PC-3 (cell line): ENCODE results near the gene SNCA. TPM values are rescaled to one million over a fixed set of nuclear protein-coding genes. Genes with fewer than 3 reads are reported as not detected.

Source experiments
- ATAC-seq: fragments of 200-7000 bp; cut with Tn5 transposase; 2 replicates; pipeline ENCODE4 v1.9.1; 2020; ENCODE audit warnings: mild to moderate bottlenecking, moderate library complexity
- BruUV-seq: library from RNA; stranded (reverse); fragments of 400-500 nt; replicated peaks from 2 replicates; lab custom pipeline; 2021; lab: Mats Ljungman, UMichigan
- CTCF ChIA-PET: fragments of 300-600 bp; sonication (Branson Sonifier 250); formaldehyde crosslinking; loops from one replicate; lab custom pipeline; 2022; ENCODE audit warnings: antibody characterized with exemption; lab: Charles Lee
- POLR2A ChIA-PET: fragments of 300-600 bp; sonication (Branson Sonifier 250); formaldehyde crosslinking; loops from one replicate; lab custom pipeline; 2022; ENCODE audit warnings: antibody characterized with exemption; ENCODE audit not compliant: unreplicated experiment; lab: Charles Lee
- DNase-seq: peaks from one replicate; pipeline ENCODE4 v3.0.0-alpha.2; 2015
- H2AFZ ChIP-seq: fragments of 300-600 bp; sonication (generic); 2 replicates; pipeline ENCODE4 v1.6.0; 2016; ENCODE audit warnings: antibody characterized with exemption, low read length
- H3F3A ChIP-seq: fragments of 300-600 bp; sonication (generic); one replicate; pipeline ENCODE4 v1.6.0; 2017; ENCODE audit warnings: antibody characterized with exemption, low read length, control low read depth, mild to moderate bottlenecking; ENCODE audit not compliant: unreplicated experiment
- H3K27ac ChIP-seq: fragments of 300-600 bp; sonication (generic); 2 replicates; pipeline ENCODE4 v1.5.1; 2016; ENCODE audit warnings: mild to moderate bottlenecking, low read length
- H3K27me3 ChIP-seq: fragments of 300-600 bp; sonication (generic); 2 replicates; pipeline ENCODE4 v1.6.1; 2016; ENCODE audit warnings: low read length, mixed read lengths
- H3K36me3 ChIP-seq: fragments of 300-600 bp; sonication (generic); 2 replicates; pipeline ENCODE4 v1.6.1; 2016; ENCODE audit warnings: low read depth, mixed run types, low read length, mixed read lengths
- H3K4me1 ChIP-seq: fragments of 300-600 bp; sonication (generic); 2 replicates; pipeline ENCODE4 v1.5.1; 2016; ENCODE audit warnings: low read length; ENCODE audit not compliant: insufficient read depth
- H3K4me2 ChIP-seq: fragments of 300-600 bp; sonication (generic); 2 replicates; pipeline ENCODE4 v1.6.0; 2016; ENCODE audit warnings: low read length
- H3K4me3 ChIP-seq: fragments of 300-600 bp; sonication (generic); 2 replicates; pipeline ENCODE4 v1.5.1; 2016; ENCODE audit warnings: mild to moderate bottlenecking, low read length, mixed read lengths
- H3K79me2 ChIP-seq: fragments of 300-600 bp; sonication (generic); 2 replicates; pipeline ENCODE4 v1.6.1; 2017; ENCODE audit warnings: low read length, mixed read lengths
- H3K9ac ChIP-seq: fragments of 300-600 bp; sonication (generic); 2 replicates; pipeline ENCODE4 v1.6.0; 2016; ENCODE audit warnings: mild to moderate bottlenecking, low read length
- H3K9me2 ChIP-seq: fragments of 300-600 bp; sonication (generic); replicated peaks from 2 replicates; pipeline ENCODE4 v1.6.1; 2016; ENCODE audit warnings: mixed run types, low read length, mixed read lengths
- H3K9me3 ChIP-seq: fragments of 300-600 bp; sonication (generic); 2 replicates; pipeline ENCODE4 v1.6.1; 2016; ENCODE audit warnings: low read length, mixed read lengths
- H4K20me1 ChIP-seq: fragments of 300-600 bp; sonication (generic); 2 replicates; pipeline ENCODE4 v1.6.1; 2016; ENCODE audit warnings: low read length, mixed read lengths
- EZH2 ChIP-seq: fragments of 300-600 bp; sonication (generic); IDR thresholded peaks from one replicate; pipeline ENCODE4 v1.6.1; 2017; ENCODE audit warnings: antibody characterized with exemption, mild to moderate bottlenecking, low read length; ENCODE audit not compliant: unreplicated experiment
- EZH2phosphoT487 ChIP-seq: fragments of 300-600 bp; sonication (generic); IDR thresholded peaks from 2 replicates; pipeline ENCODE4 v1.6.1; 2018; ENCODE audit warnings: mild to moderate bottlenecking, antibody characterized with exemption, low read length, borderline replicate concordance
- intact Hi-C: fragments of 100-400 bp; cut with micrococcal nuclease; formaldehyde crosslinking; loops from 2 replicates; pipeline ENCODE4 v1.9.0; 2023
- total RNA-seq: library from RNA; depleted of rRNA; stranded (reverse); fragments of >200 nt; gene quantifications from 2 replicates; pipeline ENCODE4 v1.2.3, GENCODE V29; 2014
- TF ChIP-seq, protein P1 (sequence below): fragments of 300-600 bp; sonication (generic); conservative IDR thresholded peaks from 2 replicates; pipeline ENCODE4 v1.5.1; 2017; ENCODE audit warnings: antibody characterized with exemption, low read depth, mild to moderate bottlenecking, low read length

Gene SNCA
- total RNA-seq, 1 experiment from 2014 or later, result 1.2 TPM

DNA sequence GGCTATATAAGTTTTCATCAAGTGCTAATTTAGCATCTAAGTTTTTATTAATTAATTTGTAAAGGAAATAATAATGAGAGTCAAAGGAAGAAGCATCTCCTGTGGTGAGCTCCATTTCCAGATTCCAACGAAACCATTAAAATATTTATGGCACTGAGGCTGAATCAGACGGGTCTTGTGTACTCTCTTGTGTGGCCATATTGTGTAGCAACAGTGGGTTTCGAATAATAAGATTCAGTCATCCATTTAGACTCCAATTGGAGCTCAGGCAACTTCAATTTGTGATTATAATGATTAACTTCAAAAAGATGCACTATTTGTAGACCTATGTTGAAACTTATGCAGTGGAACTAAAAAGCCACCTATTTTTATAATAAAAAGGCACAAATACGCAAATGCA lies 82.4 kb downstream of the SNCA start:
- intact Hi-C loops, result no loop called here
- no peaks in the 10 kb centered on the region for H3F3A ChIP-seq
- H3K9me2 ChIP-seq, result no peaks in the 10 kb centered on the region
- no peaks in the 10 kb centered on the region for H4K20me1 ChIP-seq
- ChIA-PET POLR2A (no interaction called here), CTCF (no interaction called here)
- no peak overlapping the region for H3K9ac ChIP-seq
- TF ChIP-seq, protein P1, sequence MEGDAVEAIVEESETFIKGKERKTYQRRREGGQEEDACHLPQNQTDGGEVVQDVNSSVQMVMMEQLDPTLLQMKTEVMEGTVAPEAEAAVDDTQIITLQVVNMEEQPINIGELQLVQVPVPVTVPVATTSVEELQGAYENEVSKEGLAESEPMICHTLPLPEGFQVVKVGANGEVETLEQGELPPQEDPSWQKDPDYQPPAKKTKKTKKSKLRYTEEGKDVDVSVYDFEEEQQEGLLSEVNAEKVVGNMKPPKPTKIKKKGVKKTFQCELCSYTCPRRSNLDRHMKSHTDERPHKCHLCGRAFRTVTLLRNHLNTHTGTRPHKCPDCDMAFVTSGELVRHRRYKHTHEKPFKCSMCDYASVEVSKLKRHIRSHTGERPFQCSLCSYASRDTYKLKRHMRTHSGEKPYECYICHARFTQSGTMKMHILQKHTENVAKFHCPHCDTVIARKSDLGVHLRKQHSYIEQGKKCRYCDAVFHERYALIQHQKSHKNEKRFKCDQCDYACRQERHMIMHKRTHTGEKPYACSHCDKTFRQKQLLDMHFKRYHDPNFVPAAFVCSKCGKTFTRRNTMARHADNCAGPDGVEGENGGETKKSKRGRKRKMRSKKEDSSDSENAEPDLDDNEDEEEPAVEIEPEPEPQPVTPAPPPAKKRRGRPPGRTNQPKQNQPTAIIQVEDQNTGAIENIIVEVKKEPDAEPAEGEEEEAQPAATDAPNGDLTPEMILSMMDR, result no peak
- TF ChIP-seq EZH2 (no peak), EZH2phosphoT487 (no peak)
- H3K4me3 ChIP-seq, result no peak overlapping the region
- peaks cover 11% of the 10 kb centered on the region for H3K4me1 ChIP-seq
- BruUV-seq, result no TSS peak
- no peaks in the 10 kb centered on the region for H3K27me3 ChIP-seq
- ATAC-seq (no peak), DNase-seq (no peak)
- H3K79me2 ChIP-seq, result no peaks in the 10 kb centered on the region
- no peak overlapping the region for H3K4me2 ChIP-seq
- no peak overlapping the region for H2AFZ ChIP-seq
- H3K27ac ChIP-seq, result no peak overlapping the region
- no peaks in the 10 kb centered on the region for H3K9me3 ChIP-seq
- H3K36me3 ChIP-seq, result no peaks in the 10 kb centered on the region

DNA sequence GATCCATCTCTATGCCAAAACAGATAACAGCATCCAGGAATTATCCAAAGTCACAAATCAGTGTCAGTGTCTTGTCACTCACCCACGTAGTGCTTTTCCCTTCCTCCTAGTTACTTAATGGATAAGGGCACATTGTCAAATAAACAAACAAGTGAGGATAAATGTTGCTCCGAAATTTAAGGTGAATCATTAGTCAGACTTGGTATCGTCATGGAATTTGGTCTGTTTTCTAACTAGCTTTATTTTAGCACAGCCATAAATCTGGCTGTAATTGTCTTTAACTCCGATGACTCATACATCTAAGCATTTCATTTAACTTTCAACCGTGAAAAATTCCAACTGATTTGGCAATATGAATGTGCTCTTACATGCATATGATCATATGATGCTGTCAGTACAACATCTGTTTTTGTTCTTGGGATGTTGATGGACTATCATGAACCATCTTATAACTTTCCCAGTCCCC lies 83.3 kb downstream of the SNCA start:
- Histone ChIP-seq H3K27me3 (no peaks in the 10 kb centered on the region), H3K9ac (no peak overlapping the region), H3K9me2 (no peaks in the 10 kb centered on the region), H3F3A (no peaks in the 10 kb centered on the region), H2AFZ (no peak overlapping the region), H3K9me3 (no peaks in the 10 kb centered on the region), H4K20me1 (no peaks in the 10 kb centered on the region), H3K79me2 (no peaks in the 10 kb centered on the region), H3K4me1 (peaks cover 11% of the 10 kb centered on the region), H3K36me3 (no peaks in the 10 kb centered on the region), H3K4me3 (no peak overlapping the region), H3K27ac (peak overlapping the region; percentile 46), H3K4me2 (no peak overlapping the region)
- DNase-seq (peak; percentile 67), ATAC-seq (peak; percentile 49)
- no TSS peak for BruUV-seq
- TF ChIP-seq EZH2phosphoT487, result no peak
- TF ChIP-seq, protein P1, result no peak
- no peak for TF ChIP-seq EZH2
- CTCF ChIA-PET, result no interaction called here
- POLR2A ChIA-PET, result no interaction called here
- intact Hi-C loops, result no loop called here

GRCh38 chr4:89752932-89753598 lies 83.9 kb downstream of the SNCA start:
- no peaks in the 10 kb centered on the region for H3K79me2 ChIP-seq
- H3K9me2 ChIP-seq, result no peaks in the 10 kb centered on the region
- ATAC-seq (no peak), DNase-seq (no peak)
- intact Hi-C loops, result no loop called here
- no peaks in the 10 kb centered on the region for H3F3A ChIP-seq
- TF ChIP-seq, protein P1, result no peak
- TF ChIP-seq EZH2phosphoT487, result no peak
- TF ChIP-seq EZH2, result no peak
- no peak overlapping the region for H2AFZ ChIP-seq
- no peak overlapping the region for H3K9ac ChIP-seq
- BruUV-seq, result no TSS peak
- CTCF ChIA-PET, result no interaction called here
- H4K20me1 ChIP-seq, result no peaks in the 10 kb centered on the region
- POLR2A ChIA-PET, result no interaction called here
- no peaks in the 10 kb centered on the region for H3K9me3 ChIP-seq
- H3K4me2 ChIP-seq, result no peak overlapping the region
- H3K4me3 ChIP-seq, result no peak overlapping the region
- H3K27me3 ChIP-seq, result no peaks in the 10 kb centered on the region
- no peaks in the 10 kb centered on the region for H3K36me3 ChIP-seq
- H3K27ac ChIP-seq, result peak overlapping the region; percentile 46
- H3K4me1 ChIP-seq, result peaks cover 11% of the 10 kb centered on the region
